AG20443 (cell line): ENCODE measurements around the gene SMIM23.
"Not testable (repeated sequence)": the region's sequence is repeated elsewhere in the genome, so short reads cannot be mapped to it uniquely, and the experiment has no call there.

ENCODE experiments used
- DNase-seq: peaks from one replicate; pipeline ENCODE4 v3.0.0; 2012; ENCODE audit warnings: low spot score, mixed read lengths

SMIM23 gene

GRCh38 chr5:171773106-171773505 is 12.5 kb upstream of the SMIM23 start:
- DNase-seq: no peak

DNA sequence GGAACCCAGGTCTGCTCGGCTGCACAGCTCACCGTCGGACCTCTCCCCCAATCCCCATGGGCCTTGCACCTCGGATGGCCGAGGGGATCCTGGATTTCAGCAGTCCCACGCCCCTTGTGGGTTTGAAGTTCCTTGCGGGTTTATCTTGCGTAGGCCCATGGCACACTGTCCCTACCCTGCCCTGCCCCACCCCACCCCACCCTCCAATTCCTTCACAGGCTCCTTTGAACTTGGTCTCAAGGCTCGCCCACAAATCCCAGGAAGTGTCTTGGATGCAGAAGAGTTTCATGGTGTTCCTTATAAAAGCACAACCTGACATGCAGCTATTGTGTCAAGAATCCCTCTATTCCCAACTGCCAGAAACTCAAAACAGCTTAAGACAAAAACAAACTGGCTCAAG is 11.2 kb upstream of the SMIM23 start:
- no peak for DNase-seq

DNA sequence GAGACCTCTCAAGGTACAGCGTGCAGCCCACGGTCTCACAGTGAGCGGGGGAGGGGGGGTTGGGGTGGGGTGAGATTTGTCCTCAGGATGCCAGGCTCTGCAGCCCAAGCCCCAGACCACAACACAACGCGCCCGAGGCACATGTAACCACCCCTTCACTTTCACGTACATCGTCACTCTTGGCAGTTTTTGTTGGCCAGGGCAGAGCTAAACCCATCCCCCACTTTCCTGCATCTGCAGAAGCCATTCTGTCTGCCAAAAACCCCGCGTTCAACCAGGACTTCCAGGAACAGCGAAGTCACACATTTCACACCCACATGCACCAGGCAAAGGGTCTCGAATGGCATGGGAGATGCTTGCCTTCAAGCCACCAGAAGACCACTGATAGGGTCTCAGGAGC is 9.4 kb upstream of the SMIM23 start:
- DNase-seq: no peak

- DNase-seq: peak; percentile 63
Observed at GRCh38 chr5:171776770-171777759, 8.6 kb upstream of the SMIM23 start.

GRCh38 chr5:171781744-171782143 is 3.9 kb upstream of the SMIM23 start:
- DNase-seq: not testable (repeated sequence)

DNA sequence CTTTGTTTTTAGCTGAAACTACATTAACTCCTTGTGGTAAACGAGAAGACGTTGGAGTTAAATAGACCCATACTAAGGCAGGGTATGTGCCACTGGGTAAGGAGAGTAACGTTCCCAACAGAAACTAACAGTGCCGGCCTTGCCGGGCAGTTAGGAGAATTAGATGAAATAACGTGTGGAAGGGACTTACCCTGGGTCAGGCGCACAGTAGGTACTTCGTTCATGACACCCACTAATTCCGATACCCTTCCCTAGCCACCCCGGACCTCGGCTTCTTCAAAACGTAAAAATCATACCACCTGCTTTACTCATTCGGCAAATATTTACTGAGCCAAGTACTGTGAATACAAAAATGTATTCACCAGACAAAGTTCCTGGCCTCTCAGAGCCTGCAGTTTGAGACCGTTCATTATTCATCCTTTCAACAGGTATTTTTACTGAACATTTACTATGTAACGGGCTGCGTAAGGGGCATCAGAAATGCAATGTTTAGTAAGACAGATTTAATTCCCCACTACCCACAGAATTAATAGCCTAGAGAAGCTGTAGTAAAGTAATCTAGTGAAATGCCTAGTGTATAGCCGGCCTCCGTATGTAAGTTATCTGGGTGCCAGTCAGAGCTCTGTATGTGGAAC is 3.2 kb upstream of the SMIM23 start:
- no peak for DNase-seq

- peak; percentile 35 for DNase-seq
Observed at GRCh38 chr5:171783051-171783450, 2.6 kb upstream of the SMIM23 start.

- no peak for DNase-seq
Observed at GRCh38 chr5:171789353-171789752, 3.7 kb downstream of the SMIM23 start.

GRCh38 chr5:171790408-171790807 is 4.8 kb downstream of the SMIM23 start:
- DNase-seq: no peak

DNA sequence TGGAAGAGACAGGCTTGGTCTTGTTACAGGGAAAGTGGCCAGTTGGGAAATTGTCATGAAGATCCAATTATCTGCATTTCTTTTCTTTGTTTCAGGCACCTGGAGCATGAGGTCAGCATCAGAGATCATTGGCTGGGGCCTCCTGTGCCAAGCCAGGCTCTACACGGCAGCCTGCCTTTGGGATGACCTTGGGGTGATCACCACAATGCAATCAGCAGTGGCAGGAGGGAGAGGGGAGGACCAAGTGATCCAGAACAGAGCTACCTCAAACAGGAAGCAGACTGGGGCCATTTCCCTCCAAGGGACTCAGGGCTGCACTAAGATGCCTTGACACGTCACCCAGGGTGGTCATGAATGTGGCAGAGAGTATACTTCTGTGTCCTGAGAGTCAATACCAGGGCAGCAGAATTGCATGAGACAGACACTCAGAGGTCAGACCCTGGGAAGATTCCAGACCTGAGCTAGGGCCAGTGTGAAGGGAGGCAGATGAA is 8.9 kb downstream of the SMIM23 start:
- no peak for DNase-seq

- DNase-seq: no peak
Observed at GRCh38 chr5:171795381-171795780, 9.8 kb downstream of the SMIM23 start.

DNA sequence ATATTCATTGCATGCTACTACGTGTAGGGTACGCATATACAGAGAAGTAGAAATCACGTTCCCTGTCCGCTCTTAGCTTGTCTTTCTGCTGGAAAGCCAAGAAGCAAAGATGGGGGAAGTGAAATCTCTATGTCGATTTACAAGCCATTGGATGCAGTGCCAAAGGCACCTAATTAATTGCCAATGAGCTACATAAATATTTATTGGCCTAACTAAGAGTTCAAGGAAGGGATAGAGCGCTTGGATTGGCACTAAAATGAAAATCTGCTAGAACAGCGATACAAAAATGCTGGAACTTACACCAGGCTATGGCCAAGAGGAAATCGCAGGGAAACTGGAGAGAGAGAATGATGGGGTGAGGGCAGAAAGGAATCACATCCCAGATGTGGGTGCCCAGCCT is 10.8 kb downstream of the SMIM23 start:
- no peak for DNase-seq

DNA sequence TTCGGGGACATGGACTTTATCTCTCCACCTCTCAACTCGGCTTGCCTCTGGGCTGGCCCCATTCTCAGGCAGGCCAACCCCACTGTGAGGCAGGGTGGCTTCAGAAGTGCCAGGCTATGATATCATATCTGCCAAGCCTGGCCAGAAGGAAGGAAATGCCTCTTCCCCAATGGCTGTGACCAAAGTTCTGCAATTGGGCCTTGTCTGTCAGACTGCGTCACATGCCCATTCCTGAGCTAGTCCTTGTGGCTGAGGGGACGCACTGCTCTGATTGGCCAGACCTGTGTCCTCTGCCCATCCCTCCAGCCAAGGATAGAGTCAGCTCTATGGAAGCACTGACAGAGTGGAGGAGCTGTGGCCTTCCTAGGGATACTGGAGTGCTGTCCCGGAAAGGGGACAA is 11.9 kb downstream of the SMIM23 start:
- no peak for DNase-seq

DNA sequence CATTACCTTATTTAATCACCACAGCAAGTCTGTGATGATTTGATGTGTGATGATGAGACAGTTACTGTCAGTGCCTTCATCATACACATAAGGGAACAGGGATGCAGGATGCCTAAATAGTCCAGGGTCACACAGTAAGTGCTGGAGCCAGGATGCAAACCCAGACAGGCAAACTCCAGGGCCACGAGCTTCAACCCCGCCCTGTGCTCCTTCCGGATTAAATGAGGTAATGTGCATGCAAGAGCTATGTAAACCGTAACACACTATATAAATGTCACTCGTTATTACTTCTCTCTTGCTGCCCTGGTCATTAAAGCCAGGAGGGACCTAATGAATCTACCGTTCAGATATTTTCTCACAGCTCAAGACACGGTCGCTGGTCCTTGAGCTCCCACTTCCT is 12.8 kb downstream of the SMIM23 start:
- DNase-seq: no peak

DNA sequence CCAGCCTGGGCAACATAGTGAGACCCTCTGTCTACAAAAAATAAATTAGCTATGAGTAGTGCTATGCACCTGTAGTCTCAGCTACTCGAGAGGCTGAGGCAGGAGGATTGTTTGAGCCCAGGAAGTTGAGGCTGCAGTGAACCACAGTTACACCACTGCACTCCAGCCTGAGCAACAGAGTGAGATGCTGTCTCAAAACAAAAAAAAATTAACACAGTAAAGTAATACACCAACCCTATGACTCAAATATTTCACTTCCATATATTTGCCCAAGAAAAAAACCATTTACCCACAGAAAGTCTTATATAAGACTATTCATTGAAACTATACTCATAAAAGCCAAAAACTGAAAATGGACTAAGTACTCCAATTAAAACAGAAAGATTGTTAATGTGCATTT is 16.2 kb downstream of the SMIM23 start:
- no peak for DNase-seq

- no peak for DNase-seq
Observed at GRCh38 chr5:171805746-171806145, 20.1 kb downstream of the SMIM23 start.

GRCh38 chr5:171806976-171807747 is 21.5 kb downstream of the SMIM23 start:
- peak; percentile 42 for DNase-seq

DNA sequence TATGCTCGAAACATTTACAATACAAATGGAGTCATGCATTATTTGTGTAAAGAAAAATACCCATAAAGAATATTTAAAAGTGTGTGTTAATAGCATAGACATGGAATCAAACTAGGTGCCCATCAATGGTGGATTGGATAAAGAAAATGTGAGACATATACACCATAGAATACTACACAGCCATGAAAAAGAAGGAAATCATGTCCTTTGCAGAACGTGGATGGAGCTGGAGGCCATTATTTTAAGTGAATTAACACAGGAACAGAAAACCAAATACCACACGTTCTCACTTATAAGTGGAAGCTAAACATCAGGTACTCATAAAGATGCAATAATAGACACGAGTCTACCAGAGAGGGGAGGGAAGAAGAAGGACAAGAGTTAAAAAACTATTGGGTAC is 22.8 kb downstream of the SMIM23 start:
- DNase-seq: no peak

DNA sequence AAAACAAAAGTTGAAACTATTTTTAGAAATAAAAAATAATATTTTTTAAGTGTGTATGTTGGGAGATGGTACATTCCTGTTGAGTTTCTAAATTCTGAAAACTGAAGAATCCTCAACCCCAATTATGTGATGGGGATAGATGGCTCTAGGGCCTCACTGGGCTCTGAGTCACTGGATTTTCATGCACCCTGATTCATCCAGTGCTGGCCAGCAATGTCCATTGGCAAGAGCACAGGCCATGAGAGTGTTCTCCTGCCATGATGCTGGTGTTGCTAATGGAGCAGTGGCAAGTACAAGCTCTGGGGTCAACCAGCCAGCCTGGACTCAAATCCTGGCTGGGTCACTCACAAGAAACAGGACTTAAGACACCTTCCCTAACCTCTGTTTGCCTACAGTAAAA is 23.3 kb downstream of the SMIM23 start:
- DNase-seq: peak; percentile 87

DNA sequence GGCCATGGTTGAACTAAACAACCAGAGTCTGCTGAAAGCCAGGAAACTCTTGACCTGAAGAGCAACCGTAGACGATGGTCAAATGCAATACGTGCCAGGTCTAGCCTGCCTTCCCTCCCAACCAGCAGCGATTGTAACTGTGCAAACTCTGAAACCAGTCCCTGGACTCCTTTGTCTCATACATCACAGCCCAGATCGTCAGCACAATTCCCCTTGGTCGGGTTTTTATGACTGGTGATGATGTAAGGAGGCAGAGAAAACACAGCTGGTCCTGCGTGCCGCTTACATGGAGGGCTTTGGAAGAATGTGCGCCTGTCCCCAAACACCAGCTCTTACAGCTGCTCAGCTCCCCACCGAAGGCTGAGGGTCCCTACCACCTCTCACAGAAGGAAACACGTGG is 24.6 kb downstream of the SMIM23 start:
- DNase-seq: no peak

- DNase-seq: no peak
Observed at GRCh38 chr5:171813270-171813669, 27.7 kb downstream of the SMIM23 start.

GRCh38 chr5:171813813-171814490 is 28.3 kb downstream of the SMIM23 start:
- no peak for DNase-seq
